Loucy (cell line): Measurements from ENCODE around the gene SUSD5.

Experiments used
- H2AFZ ChIP-seq: fragments of 200-600 bp; sonication (generic); 2 replicates; pipeline ENCODE4 v1.6.0; 2016; ENCODE audit warnings: antibody characterized with exemption, mild to moderate bottlenecking, low read length, moderate library complexity
- H3F3A ChIP-seq: fragments of 200-600 bp; 2 replicates; pipeline ENCODE4 v1.6.0; 2016; ENCODE audit warnings: antibody characterized with exemption, low read depth, mild to moderate bottlenecking
- H3K27me3 ChIP-seq: fragments of 200-600 bp; sonication (generic); 2 replicates; pipeline ENCODE4 v1.6.1; 2014; ENCODE audit warnings: low read length, mild to moderate bottlenecking; ENCODE audit not compliant: insufficient read depth, poor library complexity, severe bottlenecking
- H3K36me3 ChIP-seq: fragments of 200-600 bp; sonication (generic); 2 replicates; pipeline ENCODE4 v1.6.1; 2016; ENCODE audit warnings: low read length; ENCODE audit not compliant: insufficient read depth
- H3K4me1 ChIP-seq: fragments of 200-600 bp; sonication (generic); 2 replicates; pipeline ENCODE4 v1.5.1; 2014; ENCODE audit warnings: low read length, mild to moderate bottlenecking; ENCODE audit not compliant: insufficient read depth, poor library complexity, severe bottlenecking
- H3K4me2 ChIP-seq: fragments of 200-600 bp; sonication (generic); 2 replicates; pipeline ENCODE4 v1.6.0; 2014; ENCODE audit warnings: antibody characterized with exemption, low read length, low read depth, mild to moderate bottlenecking; ENCODE audit not compliant: poor library complexity, severe bottlenecking
- H3K4me3 ChIP-seq: fragments of 200-600 bp; sonication (generic); 2 replicates; pipeline ENCODE4 v1.5.1; 2014; ENCODE audit warnings: low read length, mild to moderate bottlenecking, mixed read lengths; ENCODE audit not compliant: poor library complexity, severe bottlenecking
- H3K79me2 ChIP-seq: fragments of 200-600 bp; sonication (generic); 2 replicates; pipeline ENCODE4 v1.6.1; 2014; ENCODE audit warnings: low read length; ENCODE audit not compliant: insufficient read depth
- H3K9ac ChIP-seq: fragments of 200-600 bp; sonication (generic); 2 replicates; pipeline ENCODE4 v1.6.0; 2014; ENCODE audit warnings: mild to moderate bottlenecking, low read depth, low read length, moderate library complexity; ENCODE audit not compliant: poor library complexity, severe bottlenecking
- H3K9me2 ChIP-seq: fragments of 200-600 bp; sonication (generic); replicated peaks from 2 replicates; pipeline ENCODE4 v1.6.1; 2016; ENCODE audit warnings: low read depth, low read length, mixed read lengths
- H3K9me3 ChIP-seq: fragments of 200-600 bp; sonication (generic); 2 replicates; pipeline ENCODE4 v1.6.1; 2014; ENCODE audit warnings: mild to moderate bottlenecking, antibody characterized with exemption, low read length, low read depth; ENCODE audit not compliant: insufficient read depth
- H4K20me1 ChIP-seq: fragments of 200-600 bp; sonication (generic); 2 replicates; pipeline ENCODE4 v1.6.0; 2014; ENCODE audit warnings: antibody characterized with exemption, low read length, mild to moderate bottlenecking; ENCODE audit not compliant: insufficient read depth, poor library complexity, severe bottlenecking
- CTCF ChIP-seq: fragments of 200-600 bp; sonication (generic); conservative IDR thresholded peaks from 2 replicates; pipeline ENCODE4 v1.5.1; 2014; ENCODE audit warnings: mild to moderate bottlenecking, antibody characterized with exemption, low read length
- EZH2phosphoT487 ChIP-seq: fragments of 200-600 bp; IDR thresholded peaks from 2 replicates; pipeline ENCODE4 v1.6.1; 2018; ENCODE audit warnings: antibody characterized with exemption, mild to moderate bottlenecking, moderate library complexity, borderline replicate concordance

The SUSD5 gene

GRCh38 chr3:33119891-33120290, 98.7 kb downstream of the SUSD5 start:
- peaks cover 20% of the 10 kb centered on the region; the same call in 1 of the 2 replicates for H3K36me3 ChIP-seq
- no peaks in the 10 kb centered on the region; the same call in 1 of the 2 replicates for H3F3A ChIP-seq
- H3K9me3 ChIP-seq, result no peaks in the 10 kb centered on the region
- peak overlapping the region; percentile 47 for H3K4me2 ChIP-seq
- H3K4me1 ChIP-seq, result peaks cover 47% of the 10 kb centered on the region
- H3K9ac ChIP-seq, result no peak overlapping the region
- no peak overlapping the region for H3K4me3 ChIP-seq
- H3K27me3 ChIP-seq, result no peaks in the 10 kb centered on the region
- H2AFZ ChIP-seq, result no peak overlapping the region
- TF ChIP-seq CTCF (no peak), EZH2phosphoT487 (no peak)
- peaks cover 9% of the 10 kb centered on the region for H4K20me1 ChIP-seq
- peaks cover 28% of the 10 kb centered on the region; the same call in 1 of the 2 replicates for H3K79me2 ChIP-seq
- no peaks in the 10 kb centered on the region for H3K9me2 ChIP-seq

- no peak overlapping the region for H2AFZ ChIP-seq
- peaks cover 4% of the 10 kb centered on the region for H3F3A ChIP-seq
- no peak overlapping the region for H3K9ac ChIP-seq
- peaks cover 6% of the 10 kb centered on the region; the same call in 1 of the 2 replicates for H3K36me3 ChIP-seq
- TF ChIP-seq CTCF (no peak), EZH2phosphoT487 (no peak)
- peaks cover 57% of the 10 kb centered on the region for H3K4me1 ChIP-seq
- H4K20me1 ChIP-seq, result peaks cover 13% of the 10 kb centered on the region
- H3K4me3 ChIP-seq, result peak overlapping the region; percentile 29
- H3K79me2 ChIP-seq, result peaks cover 32% of the 10 kb centered on the region; the same call in 1 of the 2 replicates
- no peaks in the 10 kb centered on the region for H3K9me2 ChIP-seq
- peak overlapping the region; percentile 88 for H3K4me2 ChIP-seq
- H3K27me3 ChIP-seq, result no peaks in the 10 kb centered on the region
- no peaks in the 10 kb centered on the region for H3K9me3 ChIP-seq
Measured at GRCh38 chr3:33117461-33117860, 101.1 kb downstream of the SUSD5 start.

DNA sequence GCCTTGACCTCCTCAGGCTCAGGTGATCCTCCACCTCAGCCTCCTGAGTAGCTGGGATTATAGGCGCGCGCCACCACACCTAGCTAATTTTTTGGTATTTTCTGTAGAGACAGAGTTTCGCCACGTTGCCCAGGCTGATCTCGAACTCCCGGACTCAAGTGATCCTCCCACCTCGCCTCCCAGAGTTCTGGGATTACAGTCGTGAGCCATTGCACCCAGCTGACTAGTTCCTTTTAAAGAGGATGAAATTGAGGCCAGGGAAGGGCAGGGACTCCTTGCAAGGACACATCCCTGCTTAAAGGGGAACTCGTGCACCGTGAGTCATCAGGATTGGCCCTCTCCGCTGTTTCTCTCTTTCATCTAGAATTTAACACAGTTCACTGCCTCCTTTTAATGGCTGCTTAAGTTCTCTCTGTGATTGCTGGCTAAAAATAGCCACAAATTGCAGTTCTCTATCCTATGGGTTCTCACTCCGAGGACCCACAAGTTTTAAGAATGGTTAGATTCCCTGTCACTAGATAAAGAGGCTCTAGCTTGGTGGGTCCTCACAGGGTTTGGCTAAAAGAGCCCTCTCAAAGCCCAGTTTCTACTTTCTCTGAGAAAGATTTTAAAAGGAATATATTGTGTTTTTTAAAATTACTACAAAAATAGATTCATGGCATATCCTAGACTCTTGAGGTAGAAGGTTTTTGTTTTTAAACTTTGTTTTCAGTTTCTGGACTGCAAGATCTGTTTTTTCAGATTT, 103.4 kb downstream of the SUSD5 start:
- Histone ChIP-seq H3K4me1 (peaks cover 57% of the 10 kb centered on the region), H3K9me3 (no peaks in the 10 kb centered on the region), H3K9me2 (no peaks in the 10 kb centered on the region), H3F3A (peaks cover 4% of the 10 kb centered on the region), H3K4me2 (peak overlapping the region; percentile 88), H3K36me3 (no peaks in the 10 kb centered on the region; the same call in 1 of the 2 replicates), H3K27me3 (no peaks in the 10 kb centered on the region), H3K4me3 (peak overlapping the region; percentile 87), H4K20me1 (peaks cover 13% of the 10 kb centered on the region), H3K9ac (peak overlapping the region; percentile 84), H3K79me2 (peaks cover 32% of the 10 kb centered on the region; the same call in 1 of the 2 replicates), H2AFZ (no peak overlapping the region)
- TF ChIP-seq EZH2phosphoT487, result no peak
- no peak for TF ChIP-seq CTCF
